Panc1 (cell line): ENCODE measurements around the gene TLDC2. TPM values are rescaled to one million over a fixed set of nuclear protein-coding genes. Genes with fewer than 3 reads are reported as not detected.

Experiments
- ATAC-seq: fragments of 200-7000 bp; cut with Tn5 transposase; 2 replicates; pipeline ENCODE4 v1.9.1; 2020; ENCODE audit warnings: mild to moderate bottlenecking, moderate library complexity
- BruUV-seq: library from RNA; stranded (reverse); fragments of 400-500 nt; replicated peaks from 2 replicates; lab custom pipeline; 2021; lab: Mats Ljungman, UMichigan
- CTCF ChIA-PET: fragments of 300-600 bp; sonication (Branson Sonifier 250); formaldehyde crosslinking; loops from one replicate; lab custom pipeline; 2022; ENCODE audit warnings: antibody characterized with exemption; lab: Charles Lee
- POLR2A ChIA-PET: fragments of 300-600 bp; sonication (Branson Sonifier 250); formaldehyde crosslinking; loops from one replicate; lab custom pipeline; 2022; ENCODE audit warnings: antibody characterized with exemption; lab: Charles Lee
- DNase-seq: peaks from one replicate; pipeline ENCODE4 v3.0.0-alpha.2; 2010; ENCODE audit warnings: low read depth, low spot score
- H3K27ac ChIP-seq: 2 replicates; pipeline ENCODE4 v1.5.1; 2011; ENCODE audit warnings: mild to moderate bottlenecking, low read length, inconsistent platforms
- H3K27me3 ChIP-seq: fragments of 200-500 bp; sonication (Bioruptor generic); 2 replicates; pipeline ENCODE4 v1.6.0; 2014; ENCODE audit warnings: low read length, inconsistent platforms; ENCODE audit not compliant: control insufficient read depth, insufficient read depth
- H3K36me3 ChIP-seq: fragments of 200-500 bp; sonication (Bioruptor generic); 2 replicates; pipeline ENCODE4 v1.5.1; 2014; ENCODE audit warnings: inconsistent platforms, mild to moderate bottlenecking, low read length, moderate library complexity; ENCODE audit not compliant: control insufficient read depth, insufficient read depth
- H3K4me1 ChIP-seq: 2 replicates; pipeline ENCODE4 v1.5.1; 2011; ENCODE audit warnings: inconsistent platforms, mild to moderate bottlenecking, low read length, moderate library complexity; ENCODE audit not compliant: control insufficient read depth, insufficient read depth
- H3K4me3 ChIP-seq, 2 experiments: 2 replicates each; pipeline ENCODE4 v1.5.1; 2011 to 2012; ENCODE audit warnings: low read depth in 2 of 2, low read length in 2 of 2, mild to moderate bottlenecking in 2 of 2, inconsistent platforms in 1 of 2, moderate library complexity in 1 of 2
- H3K9me3 ChIP-seq: fragments of 200-500 bp; sonication (Bioruptor generic); 2 replicates; pipeline ENCODE4 v1.5.1; 2014; ENCODE audit warnings: low read depth, mild to moderate bottlenecking, inconsistent platforms, low read length, moderate library complexity; ENCODE audit not compliant: control insufficient read depth, insufficient read depth
- POLR2AphosphoS5 ChIP-seq: IDR thresholded peaks from 2 replicates; pipeline ENCODE4 v1.6.1; 2012; ENCODE audit warnings: mild to moderate bottlenecking, low read depth, low read length, moderate library complexity
- SIN3A ChIP-seq: IDR thresholded peaks from 2 replicates; pipeline ENCODE4 v1.6.1; 2012; ENCODE audit warnings: low read depth, mild to moderate bottlenecking, low read length, moderate library complexity, borderline replicate concordance; ENCODE audit not compliant: insufficient read depth
- TCF7L2 ChIP-seq: IDR thresholded peaks from 2 replicates; pipeline ENCODE4 v1.6.1; 2011; ENCODE audit warnings: mild to moderate bottlenecking, low read depth, low read length, inconsistent platforms
- in situ Hi-C: cut with HindIII; loops from 2 replicates; pipeline ENCODE4 v1.10.0; 2016; ENCODE audit warnings: low sequenced_read_pairs, low pct_unique_long_range_greater_than_20kb
- intact Hi-C: fragments of 100-400 bp; cut with micrococcal nuclease; formaldehyde crosslinking; loops from one replicate; pipeline ENCODE4 v1.10.0; 2022; ENCODE audit not compliant: unreplicated experiment
- total RNA-seq: library from RNA; stranded (reverse); gene quantifications from one replicate; pipeline ENCODE4 v1.2.1, GENCODE V29; 2021; ENCODE audit not compliant: unreplicated experiment
- TF ChIP-seq, protein P1 (sequence below): fragments of 450-650 bp; IDR thresholded peaks from 2 replicates; pipeline ENCODE4 v1.5.1; 2017; ENCODE audit warnings: mild to moderate bottlenecking
- TF ChIP-seq, protein P2 (sequence below), 2 experiments: IDR thresholded peaks; 2 replicates each; pipeline ENCODE4 v1.6.1; 2011 to 2012; ENCODE audit warnings: low read depth in 2 of 2, control low read depth in 1 of 2, low read length in 1 of 2, mild to moderate bottlenecking in 1 of 2, moderate library complexity in 1 of 2; ENCODE audit not compliant: insufficient read depth in 1 of 2

The TLDC2 gene
- total RNA-seq, 1 experiment from 2014 or later, result not detected

DNA sequence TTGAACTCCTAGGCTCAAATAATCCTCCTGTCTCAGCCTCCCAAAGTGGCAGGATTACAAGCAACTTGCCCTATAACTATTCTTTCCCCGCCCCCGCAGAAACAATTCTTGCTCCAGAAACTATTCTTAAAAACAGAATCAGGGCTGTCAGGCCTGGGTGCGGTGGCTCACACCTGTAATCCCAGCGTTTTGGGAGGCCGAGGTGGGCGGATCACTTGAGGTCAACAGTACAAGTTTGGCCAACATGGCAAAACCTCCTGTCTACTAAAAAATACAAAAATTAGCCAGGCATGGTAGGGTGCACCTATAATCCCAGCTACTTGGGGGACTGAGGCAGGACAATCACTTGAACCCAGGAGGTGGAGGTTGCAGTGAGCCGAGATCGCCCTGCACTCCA, 44.4 kb downstream of the TLDC2 start:
- ChIA-PET CTCF (interaction anchor here (0.5 to 1.0 kb wide), 2 partner anchors 12 to 13 kb away, joined by 3 read pairs; no protein-coding TSS in a partner anchor), POLR2A (interaction anchor here (0.6 kb wide), 1 partner anchor 145 kb away, joined by 9 read pairs; no protein-coding TSS in a partner anchor)
- no peak for DNase-seq
- H3K27ac ChIP-seq, result no peak overlapping the region
- no TSS peak for BruUV-seq
- in situ Hi-C loops (no loop called here), intact Hi-C loops (no loop called here)
- no peaks in the 10 kb centered on the region for H3K36me3 ChIP-seq
- ATAC-seq, result no peak
- no peak overlapping the region for H3K4me3 ChIP-seq
- TF ChIP-seq, protein P1, sequence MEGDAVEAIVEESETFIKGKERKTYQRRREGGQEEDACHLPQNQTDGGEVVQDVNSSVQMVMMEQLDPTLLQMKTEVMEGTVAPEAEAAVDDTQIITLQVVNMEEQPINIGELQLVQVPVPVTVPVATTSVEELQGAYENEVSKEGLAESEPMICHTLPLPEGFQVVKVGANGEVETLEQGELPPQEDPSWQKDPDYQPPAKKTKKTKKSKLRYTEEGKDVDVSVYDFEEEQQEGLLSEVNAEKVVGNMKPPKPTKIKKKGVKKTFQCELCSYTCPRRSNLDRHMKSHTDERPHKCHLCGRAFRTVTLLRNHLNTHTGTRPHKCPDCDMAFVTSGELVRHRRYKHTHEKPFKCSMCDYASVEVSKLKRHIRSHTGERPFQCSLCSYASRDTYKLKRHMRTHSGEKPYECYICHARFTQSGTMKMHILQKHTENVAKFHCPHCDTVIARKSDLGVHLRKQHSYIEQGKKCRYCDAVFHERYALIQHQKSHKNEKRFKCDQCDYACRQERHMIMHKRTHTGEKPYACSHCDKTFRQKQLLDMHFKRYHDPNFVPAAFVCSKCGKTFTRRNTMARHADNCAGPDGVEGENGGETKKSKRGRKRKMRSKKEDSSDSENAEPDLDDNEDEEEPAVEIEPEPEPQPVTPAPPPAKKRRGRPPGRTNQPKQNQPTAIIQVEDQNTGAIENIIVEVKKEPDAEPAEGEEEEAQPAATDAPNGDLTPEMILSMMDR, result no peak
- TF ChIP-seq SIN3A (no peak), TCF7L2 (no peak), POLR2AphosphoS5 (no peak)
- TF ChIP-seq, protein P2, sequence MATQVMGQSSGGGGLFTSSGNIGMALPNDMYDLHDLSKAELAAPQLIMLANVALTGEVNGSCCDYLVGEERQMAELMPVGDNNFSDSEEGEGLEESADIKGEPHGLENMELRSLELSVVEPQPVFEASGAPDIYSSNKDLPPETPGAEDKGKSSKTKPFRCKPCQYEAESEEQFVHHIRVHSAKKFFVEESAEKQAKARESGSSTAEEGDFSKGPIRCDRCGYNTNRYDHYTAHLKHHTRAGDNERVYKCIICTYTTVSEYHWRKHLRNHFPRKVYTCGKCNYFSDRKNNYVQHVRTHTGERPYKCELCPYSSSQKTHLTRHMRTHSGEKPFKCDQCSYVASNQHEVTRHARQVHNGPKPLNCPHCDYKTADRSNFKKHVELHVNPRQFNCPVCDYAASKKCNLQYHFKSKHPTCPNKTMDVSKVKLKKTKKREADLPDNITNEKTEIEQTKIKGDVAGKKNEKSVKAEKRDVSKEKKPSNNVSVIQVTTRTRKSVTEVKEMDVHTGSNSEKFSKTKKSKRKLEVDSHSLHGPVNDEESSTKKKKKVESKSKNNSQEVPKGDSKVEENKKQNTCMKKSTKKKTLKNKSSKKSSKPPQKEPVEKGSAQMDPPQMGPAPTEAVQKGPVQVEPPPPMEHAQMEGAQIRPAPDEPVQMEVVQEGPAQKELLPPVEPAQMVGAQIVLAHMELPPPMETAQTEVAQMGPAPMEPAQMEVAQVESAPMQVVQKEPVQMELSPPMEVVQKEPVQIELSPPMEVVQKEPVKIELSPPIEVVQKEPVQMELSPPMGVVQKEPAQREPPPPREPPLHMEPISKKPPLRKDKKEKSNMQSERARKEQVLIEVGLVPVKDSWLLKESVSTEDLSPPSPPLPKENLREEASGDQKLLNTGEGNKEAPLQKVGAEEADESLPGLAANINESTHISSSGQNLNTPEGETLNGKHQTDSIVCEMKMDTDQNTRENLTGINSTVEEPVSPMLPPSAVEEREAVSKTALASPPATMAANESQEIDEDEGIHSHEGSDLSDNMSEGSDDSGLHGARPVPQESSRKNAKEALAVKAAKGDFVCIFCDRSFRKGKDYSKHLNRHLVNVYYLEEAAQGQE (IDR thresholded peaks at IDR 0.05; ENCODE audit: insufficient read depth in 1 of 2, low read depth in 2 of 2, low read length in 1 of 2), result no peak
- no peaks in the 10 kb centered on the region for H3K4me1 ChIP-seq
- H3K9me3 ChIP-seq, result no peaks in the 10 kb centered on the region
- H3K27me3 ChIP-seq, result no peaks in the 10 kb centered on the region

DNA sequence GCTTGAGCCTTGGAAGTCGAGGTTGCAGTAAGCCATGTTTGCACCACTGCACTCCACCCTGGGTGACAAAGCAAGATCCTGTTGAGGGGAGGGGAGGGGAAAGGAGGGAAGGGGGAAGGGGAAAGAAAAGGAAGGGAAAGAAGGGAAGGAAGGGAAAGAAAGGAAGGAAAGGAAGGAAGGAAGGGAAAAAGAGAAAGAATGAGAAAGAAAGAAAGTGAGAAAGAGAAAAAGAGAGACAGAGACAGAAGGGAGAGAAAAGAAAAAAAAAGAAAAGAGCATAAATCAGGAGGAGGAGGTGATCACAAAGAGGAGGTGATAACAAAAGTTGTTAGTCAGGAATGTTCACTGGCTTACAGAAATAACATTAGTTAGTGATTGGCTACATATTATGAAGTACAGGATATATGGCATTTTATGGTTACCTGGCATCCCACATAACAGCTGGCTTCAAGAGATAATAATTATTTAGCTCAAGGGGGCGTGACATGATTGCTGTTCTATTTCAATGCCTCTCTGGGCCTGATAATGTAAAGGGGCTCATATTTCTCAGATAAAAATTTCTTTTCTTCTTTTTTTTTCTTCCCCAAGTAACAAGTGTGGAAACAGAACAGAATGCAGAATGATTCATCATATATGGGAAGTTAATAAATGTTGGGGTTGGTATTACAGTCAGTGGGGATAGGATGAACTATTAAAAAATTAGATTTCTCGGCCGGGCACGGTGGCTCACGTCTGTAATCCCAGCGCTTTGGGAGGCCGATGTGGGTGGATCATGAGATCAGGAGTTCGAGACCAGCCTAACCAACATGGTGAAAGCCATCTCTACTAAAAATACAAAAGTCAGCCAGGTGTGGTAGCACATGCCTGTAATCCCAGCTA, 48.5 kb downstream of the TLDC2 start:
- H3K36me3 ChIP-seq, result no peaks in the 10 kb centered on the region
- intact Hi-C loops (no loop called here), in situ Hi-C loops (no loop called here)
- BruUV-seq, result no TSS peak
- H3K9me3 ChIP-seq, result no peaks in the 10 kb centered on the region
- TF ChIP-seq POLR2AphosphoS5 (no peak), SIN3A (no peak), TCF7L2 (no peak)
- TF ChIP-seq, protein P1, result no peak
- TF ChIP-seq, protein P2 (IDR thresholded peaks at IDR 0.05; ENCODE audit: insufficient read depth in 1 of 2, low read depth in 2 of 2, low read length in 1 of 2), result no peak
- H3K27me3 ChIP-seq, result no peaks in the 10 kb centered on the region
- ATAC-seq, result no peak
- ChIA-PET CTCF (no interaction called here), POLR2A (interaction anchor here (0.5 kb wide), 1 partner anchor 134 kb away, joined by 6 read pairs; no protein-coding TSS in a partner anchor)
- no peak overlapping the region for H3K27ac ChIP-seq
- H3K4me1 ChIP-seq, result no peaks in the 10 kb centered on the region
- no peak overlapping the region for H3K4me3 ChIP-seq
- no peak for DNase-seq
